GM21825 (cell line): ENCODE data around the gene AGA.

ENCODE experiments used
- ATAC-seq: cut with Tn5 transposase; IDR thresholded peaks from one replicate; pipeline ENCODE4 v1.9.1; 2021; ENCODE audit warnings: mild to moderate bottlenecking, moderate library complexity; ENCODE audit not compliant: unreplicated experiment

Gene AGA

DNA sequence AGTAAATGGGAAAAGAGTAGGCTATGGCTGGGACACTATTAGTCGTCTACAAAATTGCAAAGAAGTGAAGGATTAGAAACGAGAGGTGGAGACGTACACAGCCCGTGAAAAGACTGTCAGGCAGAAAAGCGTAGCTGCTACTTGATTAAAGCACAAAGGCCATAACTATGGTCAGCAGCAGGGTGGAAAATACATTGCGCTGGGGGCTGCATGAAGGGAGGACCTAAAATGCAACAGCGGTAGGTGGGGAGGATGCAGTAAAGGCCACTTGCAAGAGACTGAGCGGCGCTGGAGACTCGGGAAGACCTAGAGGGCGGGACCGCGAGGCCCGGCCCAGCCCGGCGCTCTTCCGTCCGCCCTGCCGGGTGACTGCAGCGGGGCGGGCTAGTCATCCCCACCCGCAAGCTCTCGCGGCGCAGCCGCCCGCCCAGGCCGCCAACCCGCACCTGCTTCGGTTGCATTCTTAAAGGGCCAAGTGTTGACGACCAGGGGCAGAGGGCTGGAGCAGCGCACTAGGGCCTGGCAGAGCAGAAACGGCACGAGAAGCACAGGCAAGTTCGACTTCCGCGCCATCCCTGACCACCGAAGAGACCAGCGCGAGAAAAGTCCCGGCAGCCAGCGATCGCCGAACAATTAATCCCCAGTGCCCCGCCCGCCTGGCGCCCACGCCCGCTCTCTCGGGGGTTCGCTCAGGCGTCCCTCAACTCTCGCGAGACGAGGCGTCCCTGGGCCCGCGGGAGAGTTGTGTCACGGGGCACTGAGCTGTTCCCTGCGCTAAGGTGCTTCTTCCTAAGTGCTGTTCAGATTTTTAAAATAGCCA is at the start of gene AGA:
TSS of gene AGA (minus strand) at position 635 of the 820 bp plus-strand sequence. CDS start at position 573, 62 bp downstream.
- ATAC-seq: peak; percentile 90

- ATAC-seq: no peak
These were observed 49.8 kb upstream of the AGA start for GRCh38 chr4:177492022-177492421.

GRCh38 chr4:177490769-177491168 is 48.5 kb upstream of the AGA start:
- no peak for ATAC-seq

DNA sequence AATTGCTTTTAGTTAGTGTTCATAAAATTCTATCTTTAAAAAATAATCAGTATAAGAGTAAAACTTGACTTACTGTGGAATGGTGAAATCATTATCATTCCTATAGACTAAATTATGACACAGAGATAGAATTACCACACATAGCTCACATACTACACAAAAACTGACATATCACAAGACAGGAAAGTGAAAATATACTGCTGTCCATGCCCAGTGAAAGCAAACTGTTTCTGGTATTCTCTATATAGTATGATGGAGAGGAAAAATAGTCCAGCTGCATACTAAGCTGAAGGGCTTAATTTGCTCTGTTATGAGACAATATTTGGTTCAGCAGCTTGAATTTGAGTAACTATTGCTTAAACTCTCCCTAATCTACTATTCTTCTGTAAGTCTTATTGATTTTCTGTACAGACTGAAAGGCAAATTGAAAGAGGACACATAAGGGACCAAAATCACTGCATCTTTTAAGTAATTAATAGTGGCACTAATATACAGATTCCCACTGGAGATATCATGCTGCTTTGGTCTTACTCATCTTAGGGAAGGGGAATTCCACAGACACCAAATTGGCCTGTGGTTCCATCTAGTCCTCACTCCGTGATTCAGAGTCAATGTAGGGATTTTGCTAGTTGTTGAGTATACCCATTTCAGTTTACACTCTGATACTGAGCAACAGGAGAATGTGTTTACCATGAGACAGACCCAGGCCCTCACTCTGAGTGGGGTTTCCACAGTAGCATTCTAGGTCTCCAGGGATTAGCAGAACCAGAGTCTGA is 47.4 kb upstream of the AGA start:
- no peak for ATAC-seq

DNA sequence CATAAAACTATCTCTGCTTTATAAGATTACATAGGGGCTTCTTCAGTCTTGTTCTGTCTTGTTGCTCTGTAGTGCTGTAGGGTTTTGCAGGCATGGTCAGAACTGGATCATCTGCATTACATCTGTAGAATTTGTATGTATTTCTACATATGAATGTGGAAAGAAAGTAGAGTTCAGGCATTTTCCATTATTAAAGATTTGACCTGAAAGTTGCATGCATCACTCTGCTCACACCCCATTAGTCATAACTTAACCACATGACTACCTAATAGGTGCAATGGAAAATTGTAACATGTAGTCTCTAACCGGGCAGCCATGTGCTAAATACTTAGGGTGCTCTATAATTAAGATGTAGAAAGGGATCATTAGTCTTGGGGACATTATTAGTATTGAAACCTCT is 45.7 kb upstream of the AGA start:
- no peak for ATAC-seq

GRCh38 chr4:177485528-177485927 is 43.3 kb upstream of the AGA start:
- no peak for ATAC-seq

- ATAC-seq: no peak
These were observed 42.4 kb upstream of the AGA start for GRCh38 chr4:177484613-177485021.

- no peak for ATAC-seq
These were observed 41.5 kb upstream of the AGA start for GRCh38 chr4:177483760-177484159.

- no peak for ATAC-seq
These were observed 41.0 kb upstream of the AGA start for GRCh38 chr4:177483271-177483670.

DNA sequence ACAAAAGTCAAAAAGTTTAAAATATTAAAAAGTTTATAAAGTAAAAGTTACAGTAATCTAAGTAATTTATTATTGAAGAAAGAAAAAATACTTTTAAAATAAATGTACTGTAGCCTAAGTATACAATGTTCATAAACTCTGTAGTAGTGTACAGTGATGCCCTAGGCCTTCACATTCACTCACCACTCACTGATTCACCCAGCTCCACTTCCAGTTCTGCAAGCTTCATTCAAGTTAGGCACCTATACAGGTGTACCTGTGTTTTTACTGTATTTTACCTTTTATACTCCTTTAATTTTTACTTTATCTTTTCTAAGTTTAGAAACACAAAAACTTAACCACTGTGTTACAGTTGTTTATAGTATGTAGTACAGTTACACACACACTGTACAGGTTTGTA is 40.1 kb upstream of the AGA start:
- ATAC-seq: no peak

DNA sequence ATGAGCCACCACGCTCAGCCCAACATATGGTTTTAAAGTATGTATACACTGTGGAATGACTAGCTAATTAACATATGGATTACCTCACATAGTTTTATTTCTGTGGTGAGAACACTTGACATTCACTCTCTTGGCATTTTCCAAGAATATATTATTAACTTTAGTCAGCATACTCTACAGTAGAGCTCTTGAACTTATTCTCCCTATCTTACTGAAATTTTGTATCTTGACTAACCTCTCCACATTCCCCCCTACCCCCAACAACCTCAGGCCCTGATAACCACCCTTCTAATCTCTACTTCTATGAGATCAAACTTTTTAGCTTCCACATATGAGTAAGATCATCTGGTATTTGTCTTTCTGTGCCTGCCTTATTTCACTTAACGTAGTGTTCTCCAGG is 38.6 kb upstream of the AGA start:
- ATAC-seq: no peak

DNA sequence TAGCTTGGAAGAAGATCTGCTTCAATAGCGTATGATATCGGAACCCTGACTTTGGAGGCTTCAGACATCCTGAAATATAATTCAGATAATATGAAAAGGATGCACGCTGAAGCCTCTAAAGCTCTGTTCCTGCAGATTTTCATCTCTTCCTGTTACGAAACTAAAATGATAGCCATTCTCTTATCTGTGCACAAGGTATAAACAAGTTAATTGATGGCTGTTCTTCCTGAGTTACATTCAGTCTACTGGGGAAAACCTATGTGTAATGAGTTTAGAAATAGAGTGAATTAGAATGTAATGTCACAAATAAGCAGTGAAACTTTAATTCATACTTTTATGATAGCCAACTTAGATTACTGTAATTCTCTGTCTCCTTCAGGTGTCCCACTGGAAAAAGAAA is 36.8 kb upstream of the AGA start:
- no peak for ATAC-seq

- no peak for ATAC-seq
These were observed 36.3 kb upstream of the AGA start for GRCh38 chr4:177478496-177478895.

DNA sequence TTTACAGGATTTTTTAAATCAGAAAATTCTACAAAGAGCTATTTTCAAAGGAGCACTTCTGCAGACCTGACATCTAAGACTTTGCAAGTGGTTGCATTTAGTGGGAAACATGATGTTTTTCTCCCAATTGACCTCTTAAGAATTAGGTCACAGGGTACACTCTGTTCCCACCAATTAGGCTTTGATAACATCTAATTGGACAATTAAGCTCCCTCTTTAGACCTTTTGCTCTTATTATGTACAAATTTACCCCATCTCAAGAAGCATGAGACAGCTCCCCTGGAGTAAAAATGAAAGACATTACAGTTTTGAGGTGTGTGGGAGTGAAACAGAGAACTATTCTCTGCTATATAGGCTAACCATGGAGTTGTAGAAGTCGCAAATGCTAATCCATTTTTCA is 31.8 kb upstream of the AGA start:
- no peak for ATAC-seq

DNA sequence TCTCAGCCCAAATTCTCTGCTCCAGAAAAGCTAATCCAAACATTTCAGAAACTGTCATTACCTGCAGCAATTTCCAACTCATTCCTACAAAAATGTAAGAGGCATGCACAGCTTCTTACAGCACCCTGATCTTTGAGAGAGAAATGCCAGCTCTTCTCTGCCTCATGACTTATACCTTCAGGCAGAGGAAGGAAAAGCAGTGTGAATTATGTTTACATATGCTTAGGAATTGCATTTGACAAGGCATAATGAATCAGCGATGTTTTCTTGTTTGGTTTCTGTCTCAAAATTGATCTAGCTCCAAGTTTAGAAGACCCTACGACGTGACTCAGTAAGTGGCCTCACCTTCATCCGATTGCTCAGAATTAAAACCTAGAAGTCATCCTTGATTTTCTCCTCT is 21.8 kb upstream of the AGA start:
- no peak for ATAC-seq

DNA sequence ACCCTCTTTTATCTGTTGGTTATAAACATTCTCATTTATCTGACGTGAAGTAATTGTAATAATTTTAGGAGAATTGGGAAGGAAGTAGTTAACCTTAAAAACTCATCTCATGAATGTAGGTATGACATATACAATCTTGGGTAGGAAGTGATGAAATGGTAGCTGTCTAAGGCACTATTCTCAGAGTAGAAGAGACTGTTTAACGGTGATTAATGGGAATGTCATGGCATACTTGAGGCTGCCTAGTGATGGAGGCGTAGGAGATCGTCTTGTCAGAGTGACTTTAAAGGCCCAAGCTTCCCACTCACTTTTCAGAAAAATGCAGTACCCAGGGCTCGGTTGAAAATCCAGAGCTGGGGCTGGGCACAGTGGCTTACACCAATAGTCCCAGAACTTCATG is 19.4 kb upstream of the AGA start:
- ATAC-seq: no peak

DNA sequence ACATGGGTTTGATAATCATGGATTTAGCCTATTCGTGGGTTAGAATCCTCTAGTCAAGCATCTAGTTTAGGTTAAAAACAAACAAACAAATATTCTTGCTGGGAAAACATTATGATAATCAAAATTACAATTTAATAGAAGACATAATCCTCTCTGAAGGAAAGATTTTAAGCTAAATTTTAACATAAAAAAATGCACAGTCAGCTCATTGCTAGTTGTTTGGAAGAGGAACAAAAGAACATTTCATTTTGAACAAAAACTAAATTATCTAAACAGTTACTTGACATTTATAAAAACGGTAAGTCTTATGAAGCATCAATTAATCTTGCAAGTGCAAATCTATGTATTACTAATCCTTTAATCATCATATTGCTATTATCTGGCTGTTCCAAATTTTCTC is 18.2 kb upstream of the AGA start:
- ATAC-seq: no peak

- no peak for ATAC-seq
These were observed 13.3 kb upstream of the AGA start for GRCh38 chr4:177455561-177455970.

DNA sequence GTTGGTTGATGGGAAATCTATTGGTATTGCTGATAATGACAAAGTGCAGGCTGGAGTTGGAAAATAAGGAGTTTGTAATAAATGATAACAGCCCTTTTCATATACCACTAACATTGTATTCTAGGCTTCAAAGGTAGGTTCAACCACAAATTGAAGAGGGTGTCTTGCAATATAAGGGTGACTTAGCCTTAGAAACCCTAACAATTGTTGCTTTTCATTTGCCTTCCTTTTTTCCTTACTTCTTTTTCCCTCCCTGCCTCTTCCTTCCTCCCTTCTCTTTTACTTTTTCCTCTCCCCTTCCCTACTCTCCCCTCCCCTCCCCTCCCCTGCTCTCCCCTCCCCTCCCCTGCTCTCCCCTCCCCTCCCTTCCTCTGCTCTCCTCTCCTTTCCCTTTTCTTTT is 10.9 kb upstream of the AGA start:
- no peak for ATAC-seq

DNA sequence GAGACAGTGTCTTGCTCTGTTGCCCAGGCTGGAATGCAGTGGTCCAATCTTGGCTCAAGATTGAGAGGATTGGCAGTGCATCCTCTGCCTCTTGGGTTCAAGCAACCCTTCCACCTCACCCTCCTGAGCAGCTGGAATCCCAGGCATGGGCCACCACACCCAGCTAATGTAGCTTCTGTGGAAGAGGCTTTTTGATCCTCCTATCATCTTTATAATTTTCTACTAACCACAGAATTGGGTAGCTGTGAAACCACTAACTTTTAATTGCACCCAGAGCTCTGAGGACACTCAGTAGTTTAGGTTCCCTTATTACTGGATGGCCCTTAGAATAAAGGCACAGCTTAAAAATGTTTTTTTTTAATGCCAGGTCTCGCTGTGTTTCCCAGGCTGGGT is 8.9 kb upstream of the AGA start:
- ATAC-seq: no peak

GRCh38 chr4:177450426-177451107 is 8.3 kb upstream of the AGA start:
- no peak for ATAC-seq

DNA sequence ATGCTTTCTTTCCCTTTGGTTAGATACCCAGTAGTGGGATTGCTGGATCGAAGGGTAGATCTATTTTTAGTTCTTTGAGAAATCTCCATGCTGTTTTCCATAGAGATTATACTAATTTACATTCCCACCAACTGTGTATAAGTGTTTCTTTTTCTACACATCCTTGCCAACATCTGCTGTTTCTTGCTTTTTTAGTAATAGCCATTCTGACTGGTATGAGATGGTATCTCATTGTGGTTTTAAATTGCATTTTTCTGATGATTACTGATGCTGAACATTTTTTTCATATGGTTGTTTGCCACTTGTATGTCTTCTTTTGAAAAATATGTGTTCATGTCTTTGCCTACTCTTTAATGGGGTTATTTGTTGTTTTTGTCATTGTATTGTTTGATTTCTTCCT is 6.6 kb upstream of the AGA start:
- ATAC-seq: no peak
